Loucy (cell line): ENCODE results near the gene CASP6.

Source experiments
- CTCF ChIP-seq: fragments of 200-600 bp; sonication (generic); conservative IDR thresholded peaks from 2 replicates; pipeline ENCODE4 v1.5.1; 2014; ENCODE audit warnings: mild to moderate bottlenecking, antibody characterized with exemption, low read length
- EZH2phosphoT487 ChIP-seq: fragments of 200-600 bp; IDR thresholded peaks from 2 replicates; pipeline ENCODE4 v1.6.1; 2018; ENCODE audit warnings: antibody characterized with exemption, mild to moderate bottlenecking, moderate library complexity, borderline replicate concordance

- TF ChIP-seq CTCF (no peak), EZH2phosphoT487 (no peak)
Measured at GRCh38 chr4:109713500-109713899, 10.3 kb upstream of the CASP6 start.
